Heart right ventricle (tissue), 16 donors: ENCODE measurements around the gene MAPKAPK2. TPM values are rescaled to one million over a fixed set of nuclear protein-coding genes. Genes with fewer than 3 reads are reported as not detected.
A peak's percentile ranks its signal among the peaks of the same experiment; 100 is the strongest.

Experiments
- ATAC-seq, 8 donors: fragments of 200-7000 bp; cut with Tn5 transposase; one replicate each; pipeline ENCODE4 v1.9.1; 2020; ENCODE audit warnings: mild to moderate bottlenecking in 8 of 8, moderate library complexity in 8 of 8, moderate number of reproducible peaks in 1 of 8
- DNase-seq, 2 donors: peaks; one replicate each; pipeline ENCODE4 v3.0.0-alpha.2; 2020
- H3K27ac ChIP-seq, 10 donors: fragments of 200-600 bp; sonication (generic) in 2 of 10; one replicate each; pipeline versions ENCODE4 v1.5.0 to v1.8.0; 2020 to 2022; ENCODE audit warnings: mild to moderate bottlenecking in 3 of 10
- H3K27me3 ChIP-seq, 7 donors: fragments of 200-600 bp; one replicate each; pipeline ENCODE4 v1.8.0; 2021 to 2022; ENCODE audit warnings: mild to moderate bottlenecking in 2 of 7
- H3K36me3 ChIP-seq, 9 donors: fragments of 200-600 bp; sonication (generic) in 1 of 9; one replicate each; pipeline versions ENCODE4 v1.5.0 to v1.8.0; 2020 to 2022; ENCODE audit warnings: mild to moderate bottlenecking in 2 of 9
- H3K4me1 ChIP-seq, 9 donors: fragments of 200-600 bp; sonication (generic) in 1 of 9; one replicate each; pipeline versions ENCODE4 v1.5.0 to v1.8.0; 2020 to 2022; ENCODE audit warnings: mild to moderate bottlenecking in 4 of 9
- H3K4me3 ChIP-seq, 10 donors: fragments of 200-600 bp; sonication (generic) in 2 of 10; one replicate each; pipeline versions ENCODE4 v1.5.0 to v1.8.0; 2020 to 2022; ENCODE audit warnings: mild to moderate bottlenecking in 7 of 10, moderate library complexity in 2 of 10
- H3K9me3 ChIP-seq, 11 donors: fragments of 200-600 bp in 10 of 11; sonication (generic) in 2 of 11; one replicate each; pipeline versions ENCODE4 v1.5.0 to v1.8.0; 2013 to 2022; ENCODE audit warnings: mild to moderate bottlenecking in 2 of 11, control low read depth in 1 of 11, moderate library complexity in 1 of 11
- CTCF ChIP-seq, 9 donors: fragments of 200-600 bp; sonication (generic) in 2 of 9; IDR thresholded peaks; one replicate each; pipeline versions ENCODE4 v1.5.0 to v1.8.0; 2021 to 2022; ENCODE audit warnings: antibody characterized with exemption in 9 of 9, mild to moderate bottlenecking in 5 of 9, moderate library complexity in 1 of 9
- WGBS, 2 donors: extraction: QIAGEN DNeasy Blood & Tissue Kit; methylation state at CpG; one replicate each; pipeline ENCODE4 v1.1.7; 2013; ENCODE audit warnings: inconsistent platforms in 1 of 2; 5-methylcytosine and 5-hydroxymethylcytosine counted together
- intact Hi-C, 10 donors: fragments of 100-400 bp; cut with DNase I; formaldehyde crosslinking; loops; one replicate each; pipeline versions ENCODE4 v1.11.1 to v1.14.2; 2022
- polyA plus RNA-seq, 2 donors: library from polyadenylated mRNA; stranded (reverse); fragments of 200-250 nt; gene quantifications; one replicate each; pipeline ENCODE4 v1.2.3, GENCODE V29; 2013
- total RNA-seq, 10 donors: library from RNA; stranded (reverse); fragmentation: NEBNext Ultra II Directional in 3 of 10; extraction: Animal tissue kit (Norgen Biotek cat#: 25700) in 3 of 10; gene quantifications; one replicate each; pipeline versions ENCODE4 v1.2.1 to v1.2.4, GENCODE V29; 2021 to 2023
- donor health status: Arrhythmogenic right ventricular cardiomyopathy.
- donor health status: ischemic (EF 13 %, LVEDD 7.1; RV severe dilation, severe dysfunction).
- donor health status: healthy with polysubstance abuse.
- donor health status: DM: no; HTN: yes; CAD: no.
- donor health status: DM: no; HTN: no; CAD: no.
- donor health status: ischemic (EF 25% LVEDD 6.9; RV normal size, moderate dysfunction).
- donor health status: ischemic (EF 25% LVEDD 5.7; RV mildly dilated, moderate dysfunction).
- donor health status: healthy.
- donor health status: DM: yes; HTN: yes; CAD: no.
- donor health status: Ischemic cardiomyopathy.
- donor health status: ischemic (EF 35%, LVEDD 5.7; RV mildly dilated, moderate dysfunction).
- donor health status: nonischemic (EF 11% LVEDD 7.7; RV severe dilation, severe dysfunction).
- donor health status: DM: yes; HTN: yes; CAD: no.
- donor health status: PGD.
- donor health status: ischemic (EF 29% LVEDD 5.4; RV normal size, mild dysfunction).
- donor health status: nonischemic (EF 23%, LVEDD 6.1; RV moderate dilation, normal function).

Gene MAPKAPK2
- total and polyA plus RNA-seq, 12 donors = 101 to 323 (median 219) TPM

DNA sequence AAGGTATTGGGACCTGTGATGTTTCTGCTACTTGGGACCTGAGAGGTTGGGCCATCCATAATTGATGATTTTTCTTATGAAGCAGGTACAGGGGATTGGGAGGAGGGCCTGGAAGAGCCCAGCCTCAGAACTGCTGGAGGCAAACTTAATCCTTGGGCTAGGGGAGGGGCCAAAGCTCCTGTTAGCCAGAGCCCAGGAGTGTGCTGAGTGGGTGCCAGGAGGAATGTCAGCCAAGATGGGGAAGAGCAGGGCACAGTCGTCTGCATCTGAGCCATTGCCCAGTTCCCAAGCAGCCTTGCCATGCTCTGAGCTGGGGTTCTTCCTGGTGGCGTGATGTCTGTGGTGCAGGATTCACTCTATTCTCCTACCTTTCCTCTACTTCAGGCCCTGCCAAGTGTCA is 5.8 kb downstream of the MAPKAPK2 start:
- ATAC-seq = peak in 6 of 8 donors; percentile 17 to 55 (median 35)
- H3K36me3 ChIP-seq = peaks cover 0 to 18% (median 0%) of the 10 kb centered on the region in 9 donors
- H3K4me3 ChIP-seq = no peak overlapping the region
- peak; percentile 60 to 73 for DNase-seq
- intact Hi-C loops = loop anchor here in 3 of 10 donors (2.0 to 5.0 kb wide), 3 partner anchors 32 to 37 kb away; no protein-coding TSS in a partner anchor
- H3K27me3 ChIP-seq = no peaks in the 10 kb centered on the region
- H3K27ac ChIP-seq = peak overlapping the region; percentile 43 to 99 (median 96)
- 46 to 48% methylated on average over 2 of the region's 2 CpGs for WGBS, 2 donors
- peaks cover 53 to 95% (median 92%) of the 10 kb centered on the region in 9 donors for H3K4me1 ChIP-seq
- no peaks in the 10 kb centered on the region for H3K9me3 ChIP-seq
- no peak for TF ChIP-seq CTCF (IDR thresholded peaks at IDR 0.05)

GRCh38 chr1:206691604-206692003 is 6.9 kb downstream of the MAPKAPK2 start:
- H3K9me3 ChIP-seq = no peaks in the 10 kb centered on the region
- H3K4me3 ChIP-seq = peak overlapping the region in 2 of 10 donors; percentile 9 to 19
- DNase-seq = peak in 1 of 2 donors; percentile 46

DNA sequence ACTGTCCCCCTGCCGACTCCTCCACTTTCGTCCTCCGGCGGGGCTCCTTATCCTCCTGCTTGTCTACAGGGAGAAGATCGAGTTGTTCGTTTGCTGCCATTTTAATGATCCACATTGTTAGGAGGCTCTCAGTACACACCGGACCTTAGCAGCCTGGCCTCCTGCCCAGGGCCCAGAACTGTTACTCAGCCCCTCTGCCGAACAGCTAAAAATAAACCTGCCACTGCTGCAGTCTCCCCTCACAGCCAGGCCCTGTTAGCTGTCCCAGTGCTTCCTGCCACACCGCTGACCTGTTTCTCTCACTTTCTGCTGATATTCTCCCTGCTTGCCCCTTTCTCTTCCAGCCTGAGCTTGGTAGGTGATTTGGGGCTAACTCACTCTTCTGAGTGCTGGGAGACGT is 8.3 kb downstream of the MAPKAPK2 start:
- Histone ChIP-seq H3K9me3 (no peaks in the 10 kb centered on the region), H3K36me3 (peaks cover 0 to 37% (median 0%) of the 10 kb centered on the region in 9 donors), H3K4me1 (peaks cover 53 to 100% (median 100%) of the 10 kb centered on the region in 9 donors), H3K27me3 (no peaks in the 10 kb centered on the region), H3K4me3 (peak overlapping the region in 6 of 10 donors; percentile 4 to 21 (median 16)), H3K27ac (peak overlapping the region; percentile 80 to 99 (median 96))
- no peak for TF ChIP-seq CTCF (IDR thresholded peaks at IDR 0.05)
- peak; percentile 74 to 92 (median 86) for ATAC-seq
- intact Hi-C loops = loop anchor here in 3 of 10 donors (2.0 to 5.0 kb wide), 3 partner anchors 30 to 36 kb away; no protein-coding TSS in a partner anchor
- DNase-seq = peak; percentile 84 to 85
- WGBS, 2 donors = 10 to 14% methylated on average over 10 of the region's 10 CpGs

More at GRCh38 chr1:206691604-206692003, 6.9 kb downstream of the MAPKAPK2 start:
- peak in 4 of 8 donors; percentile 11 to 23 (median 16) for ATAC-seq
- H3K4me1 ChIP-seq = peaks cover 54 to 100% (median 100%) of the 10 kb centered on the region in 9 donors
- H3K27ac ChIP-seq = peak overlapping the region; percentile 80 to 99 (median 96)
- H3K36me3 ChIP-seq = peaks cover 0 to 28% (median 0%) of the 10 kb centered on the region in 9 donors
- TF ChIP-seq CTCF (IDR thresholded peaks at IDR 0.05) = no peak
- 22 to 30% methylated on average over 8 of the region's 8 CpGs for WGBS, 2 donors
- intact Hi-C loops = loop anchor here in 3 of 10 donors (2.0 to 5.0 kb wide), 4 partner anchors 31 to 36 kb away; no protein-coding TSS in a partner anchor
- no peaks in the 10 kb centered on the region for H3K27me3 ChIP-seq

DNA sequence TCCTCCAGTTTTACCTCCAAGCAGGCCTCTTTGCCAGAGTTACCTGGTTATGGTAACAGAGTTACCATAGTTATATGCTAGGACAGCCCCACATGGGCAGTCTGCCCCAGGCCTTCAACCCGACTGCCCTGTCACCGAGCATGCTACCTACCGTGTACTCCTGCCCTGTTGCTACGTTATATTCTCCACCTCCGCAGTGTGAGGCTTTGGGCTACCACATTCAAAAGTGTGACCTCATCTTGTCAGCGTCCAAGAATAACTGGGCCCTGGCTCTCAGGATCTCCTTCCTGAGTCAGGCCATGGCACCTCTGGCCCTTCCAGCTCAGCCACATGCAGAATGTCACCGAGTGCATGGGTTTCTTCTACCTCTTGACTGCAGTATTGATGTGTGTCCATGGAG is 8.9 kb downstream of the MAPKAPK2 start:
- no peaks in the 10 kb centered on the region for H3K9me3 ChIP-seq
- H3K27me3 ChIP-seq = no peaks in the 10 kb centered on the region
- H3K36me3 ChIP-seq = peaks cover 0 to 37% (median 0%) of the 10 kb centered on the region in 9 donors
- H3K4me3 ChIP-seq = peak overlapping the region in 6 of 10 donors; percentile 4 to 21 (median 16)
- TF ChIP-seq CTCF (IDR thresholded peaks at IDR 0.05) = no peak
- H3K27ac ChIP-seq = peak overlapping the region; percentile 80 to 99 (median 96)
- intact Hi-C loops = loop anchor here in 3 of 10 donors (2.0 to 5.0 kb wide), 3 partner anchors 29 to 36 kb away; no protein-coding TSS in a partner anchor
- ATAC-seq (peak; percentile 26 to 72 (median 56)), DNase-seq (peak; percentile 31 to 76)
- peaks cover 47 to 100% (median 100%) of the 10 kb centered on the region in 9 donors for H3K4me1 ChIP-seq
- 17 to 20% methylated on average over 7 of the region's 7 CpGs for WGBS, 2 donors
